Measurements from ENCODE around the gene MAN1B1. TPM values are rescaled to one million over a fixed set of nuclear protein-coding genes. Genes with fewer than 3 reads are reported as not detected.
A peak's percentile ranks its signal among the peaks of the same experiment; 100 is the strongest.

MAN1B1 gene
- total RNA-seq, 3 donors from 2014 or later (not counting 1 experiment from before 2014, with no cell fraction given), result 75.1 to 99.4 (median 80.4) TPM

GRCh38 chr9:137115394-137116026, 28.7 kb downstream of the MAN1B1 start:
- Histone ChIP-seq H3K27me3 (ENCODE audit: control insufficient read depth, insufficient read depth, low read length) (no peaks in the 10 kb centered on the region), H3K4me3 (ENCODE audit: low read length) (peak overlapping the region; percentile 33), H3K36me3 (ENCODE audit: control insufficient read depth, insufficient read depth, low read length) (peaks cover 13% of the 10 kb centered on the region), H3K4me1 (ENCODE audit: control insufficient read depth, insufficient read depth, low read length) (peaks cover 18% of the 10 kb centered on the region), H3K27ac (ENCODE audit: low read length) (no peak overlapping the region), H3K9me3 (ENCODE audit: control insufficient read depth, insufficient read depth, low read length) (no peaks in the 10 kb centered on the region)
- no peak overlapping the region for H3K27ac Mint-ChIP-seq
- H3K27me3 Mint-ChIP-seq (ENCODE audit: low read depth in 2 of 2), result no peaks in the 10 kb centered on the region
- H3K36me3 Mint-ChIP-seq, result no peaks in the 10 kb centered on the region
- H3K9me3 Mint-ChIP-seq, result no peaks in the 10 kb centered on the region
- intact Hi-C loops (cut with micrococcal nuclease), result loop anchor here (5.0 kb wide), 1 partner anchor 112 kb away; the partner anchor contains the start of genes CYSRT1 and RNF224
- no peak for ATAC-seq
- DNase-seq, result peak in 1 of 2 donors; percentile 6
- peak overlapping the region; percentile 25 for H3K4me3 Mint-ChIP-seq
- WGBS (ENCODE audit: insufficient coverage), result 92% methylated on average over 21 of the region's 21 CpGs
- TF ChIP-seq, protein P1, sequence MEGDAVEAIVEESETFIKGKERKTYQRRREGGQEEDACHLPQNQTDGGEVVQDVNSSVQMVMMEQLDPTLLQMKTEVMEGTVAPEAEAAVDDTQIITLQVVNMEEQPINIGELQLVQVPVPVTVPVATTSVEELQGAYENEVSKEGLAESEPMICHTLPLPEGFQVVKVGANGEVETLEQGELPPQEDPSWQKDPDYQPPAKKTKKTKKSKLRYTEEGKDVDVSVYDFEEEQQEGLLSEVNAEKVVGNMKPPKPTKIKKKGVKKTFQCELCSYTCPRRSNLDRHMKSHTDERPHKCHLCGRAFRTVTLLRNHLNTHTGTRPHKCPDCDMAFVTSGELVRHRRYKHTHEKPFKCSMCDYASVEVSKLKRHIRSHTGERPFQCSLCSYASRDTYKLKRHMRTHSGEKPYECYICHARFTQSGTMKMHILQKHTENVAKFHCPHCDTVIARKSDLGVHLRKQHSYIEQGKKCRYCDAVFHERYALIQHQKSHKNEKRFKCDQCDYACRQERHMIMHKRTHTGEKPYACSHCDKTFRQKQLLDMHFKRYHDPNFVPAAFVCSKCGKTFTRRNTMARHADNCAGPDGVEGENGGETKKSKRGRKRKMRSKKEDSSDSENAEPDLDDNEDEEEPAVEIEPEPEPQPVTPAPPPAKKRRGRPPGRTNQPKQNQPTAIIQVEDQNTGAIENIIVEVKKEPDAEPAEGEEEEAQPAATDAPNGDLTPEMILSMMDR (IDR thresholded peaks at IDR 0.05), result no peak
- no peaks in the 10 kb centered on the region for H3K4me1 Mint-ChIP-seq

DNA sequence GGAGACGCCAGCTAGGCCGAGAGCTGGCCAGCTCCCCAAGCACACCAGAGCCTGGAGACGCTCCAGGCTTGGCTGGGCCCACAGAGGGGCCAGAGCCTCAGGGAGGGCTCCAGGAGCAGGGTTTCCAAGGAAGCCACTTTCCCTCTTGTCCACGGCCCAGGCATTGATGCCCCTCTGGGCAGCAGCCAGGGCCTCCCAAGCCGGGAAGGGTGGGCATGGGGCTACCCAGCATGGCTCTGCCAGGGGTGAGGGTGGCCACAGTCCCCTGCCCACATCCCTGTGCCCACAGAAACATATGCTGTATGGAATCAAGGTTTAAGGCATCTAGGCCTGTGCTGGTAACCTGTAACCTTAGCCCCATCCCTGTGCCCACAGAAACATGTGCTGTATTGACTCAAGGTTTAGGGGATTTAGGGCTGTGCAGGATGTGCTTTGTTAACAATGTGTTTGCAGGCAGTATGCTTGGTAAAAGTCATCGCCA, 29.3 kb downstream of the MAN1B1 start:
- H3K9me3 ChIP-seq (ENCODE audit: control insufficient read depth, insufficient read depth, low read length), result no peaks in the 10 kb centered on the region
- Mint-ChIP-seq H3K9me3 (no peaks in the 10 kb centered on the region), H3K4me1 (no peaks in the 10 kb centered on the region), H3K4me3 (peak overlapping the region; percentile 25), H3K36me3 (no peaks in the 10 kb centered on the region), H3K27ac (no peak overlapping the region), H3K27me3 (ENCODE audit: low read depth in 2 of 2) (no peaks in the 10 kb centered on the region)
- intact Hi-C loops (cut with micrococcal nuclease), result loop anchor here (5.0 kb wide), 1 partner anchor 111 kb away; the partner anchor contains the start of genes CYSRT1 and RNF224
- DNase-seq (no peak), ATAC-seq (no peak)
- no peaks in the 10 kb centered on the region for H3K27me3 ChIP-seq (ENCODE audit: control insufficient read depth, insufficient read depth, low read length)
- no peak overlapping the region for H3K4me3 ChIP-seq (ENCODE audit: low read length)
- TF ChIP-seq, protein P1 (IDR thresholded peaks at IDR 0.05), result no peak
- peaks cover 8% of the 10 kb centered on the region for H3K36me3 ChIP-seq (ENCODE audit: control insufficient read depth, insufficient read depth, low read length)
- WGBS (ENCODE audit: insufficient coverage), result 76% methylated on average over 6 of the region's 6 CpGs
- H3K27ac ChIP-seq (ENCODE audit: low read length), result no peak overlapping the region
- peaks cover 18% of the 10 kb centered on the region for H3K4me1 ChIP-seq (ENCODE audit: control insufficient read depth, insufficient read depth, low read length)

GRCh38 chr9:137116728-137117127, 29.9 kb downstream of the MAN1B1 start:
- DNase-seq, result no peak
- Histone ChIP-seq H3K9me3 (ENCODE audit: control insufficient read depth, insufficient read depth, low read length) (no peaks in the 10 kb centered on the region), H3K27me3 (ENCODE audit: control insufficient read depth, insufficient read depth, low read length) (no peaks in the 10 kb centered on the region), H3K4me3 (ENCODE audit: low read length) (no peak overlapping the region), H3K27ac (ENCODE audit: low read length) (no peak overlapping the region), H3K4me1 (ENCODE audit: control insufficient read depth, insufficient read depth, low read length) (peaks cover 18% of the 10 kb centered on the region), H3K36me3 (ENCODE audit: control insufficient read depth, insufficient read depth, low read length) (peaks cover 4% of the 10 kb centered on the region)
- intact Hi-C loops (cut with micrococcal nuclease), result loop anchor here (5.0 kb wide), 1 partner anchor 111 kb away; the partner anchor contains the start of genes CYSRT1 and RNF224
- Mint-ChIP-seq H3K4me1 (no peaks in the 10 kb centered on the region), H3K4me3 (no peak overlapping the region), H3K27me3 (ENCODE audit: low read depth in 2 of 2) (no peaks in the 10 kb centered on the region), H3K36me3 (no peaks in the 10 kb centered on the region), H3K27ac (no peak overlapping the region), H3K9me3 (no peaks in the 10 kb centered on the region)
- TF ChIP-seq, protein P1 (IDR thresholded peaks at IDR 0.05), result no peak
- ATAC-seq, result no peak
- WGBS (ENCODE audit: insufficient coverage), result 95% methylated on average over 17 of the region's 17 CpGs

Measured in natural killer cell (primary cell).